ENCODE measurements around the gene STAG1.
A peak's percentile ranks its signal among the peaks of the same experiment; 100 is the strongest.

- TF ChIP-seq CTCF (IDR thresholded peaks at IDR 0.05): peak in 2 of 5 experiments; percentile 5 to 16
- no peak for TF ChIP-seq EP300 (IDR thresholded peaks at IDR 0.05)
Observed at GRCh38 chr3:136351905-136352304, 400.3 kb downstream of the STAG1 start.

Measured in tibial nerve (tissue), 4 donors.